ENCODE data around the gene CTSG.

The CTSG gene, protein sequence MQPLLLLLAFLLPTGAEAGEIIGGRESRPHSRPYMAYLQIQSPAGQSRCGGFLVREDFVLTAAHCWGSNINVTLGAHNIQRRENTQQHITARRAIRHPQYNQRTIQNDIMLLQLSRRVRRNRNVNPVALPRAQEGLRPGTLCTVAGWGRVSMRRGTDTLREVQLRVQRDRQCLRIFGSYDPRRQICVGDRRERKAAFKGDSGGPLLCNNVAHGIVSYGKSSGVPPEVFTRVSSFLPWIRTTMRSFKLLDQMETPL

DNA sequence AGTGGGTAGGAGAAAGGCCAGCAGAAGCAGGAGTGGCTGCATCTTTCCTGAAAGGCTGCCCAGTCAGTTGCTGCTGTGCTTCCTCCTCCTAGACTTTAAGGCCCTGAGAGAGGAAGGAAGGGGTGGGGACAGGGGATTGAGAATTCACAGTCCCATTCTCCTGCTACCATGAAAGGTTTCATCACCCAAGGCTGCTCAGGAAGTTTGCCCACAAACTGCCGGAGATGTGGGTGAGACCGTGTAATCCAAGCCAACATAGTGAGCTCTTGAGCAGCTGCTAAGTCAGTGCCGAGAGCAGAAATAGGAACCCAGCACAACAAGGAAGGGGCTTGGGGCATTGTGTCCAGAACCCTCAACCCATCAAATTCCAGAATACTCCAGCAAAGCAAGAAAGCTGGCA is at the start of gene CTSG:
TSS of gene CTSG (minus strand) at position 69 of the 400 bp plus-strand sequence. CDS start at position 42, 27 bp downstream.
- Histone ChIP-seq H3K36me3 (ENCODE audit: insufficient read depth, low read length) (no peaks in the 10 kb centered on the region), H3K27me3 (ENCODE audit: control insufficient read depth in 1 of 2, insufficient read depth in 2 of 2, low read length in 2 of 2) (no peaks in the 10 kb centered on the region), H3K9me3 (ENCODE audit: low read length) (no peaks in the 10 kb centered on the region), H3K4me3 (ENCODE audit: low read depth in 1 of 2, low read length in 2 of 2) (no peak within 1 kb of the TSS), H3K27ac (ENCODE audit: low read depth, low read length) (no peak within 1 kb of the TSS), H3K9ac (ENCODE audit: low read length) (no peak within 1 kb of the TSS), H3K4me1 (ENCODE audit: insufficient read depth, low read length) (no peaks in the 10 kb centered on the region)

DNA sequence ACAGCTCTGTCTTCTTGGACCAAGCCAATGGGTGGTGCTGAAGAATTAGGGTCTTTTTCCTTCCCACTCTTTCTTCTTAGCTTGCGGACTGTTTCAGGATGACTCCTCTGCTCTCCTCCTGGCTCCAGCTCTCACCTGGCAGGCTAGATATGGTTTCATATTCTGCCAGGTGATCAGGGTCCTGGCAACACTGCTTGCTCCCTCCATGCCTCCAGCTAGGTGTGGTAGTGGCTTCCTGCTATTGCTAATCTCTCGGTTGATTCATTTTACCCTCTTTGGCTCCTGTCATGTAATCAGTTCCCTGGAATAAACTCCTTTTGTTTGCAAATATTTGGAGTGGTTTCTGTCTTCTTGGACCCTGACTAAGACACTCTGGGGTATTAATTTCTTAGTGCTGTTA is 37.7 kb upstream of the CTSG start:
- H3K27me3 ChIP-seq (ENCODE audit: control insufficient read depth in 1 of 2, insufficient read depth in 2 of 2, low read length in 2 of 2), result no peaks in the 10 kb centered on the region
- no peaks in the 10 kb centered on the region for H3K4me1 ChIP-seq (ENCODE audit: insufficient read depth, low read length)
- no peaks in the 10 kb centered on the region for H3K36me3 ChIP-seq (ENCODE audit: insufficient read depth, low read length)
- H3K27ac ChIP-seq (ENCODE audit: low read depth, low read length), result no peak overlapping the region
- H3K4me3 ChIP-seq (ENCODE audit: low read depth in 1 of 2, low read length in 2 of 2), result no peak overlapping the region
- no peaks in the 10 kb centered on the region for H3K9me3 ChIP-seq (ENCODE audit: low read length)
- H3K9ac ChIP-seq (ENCODE audit: low read length), result no peak overlapping the region

DNA sequence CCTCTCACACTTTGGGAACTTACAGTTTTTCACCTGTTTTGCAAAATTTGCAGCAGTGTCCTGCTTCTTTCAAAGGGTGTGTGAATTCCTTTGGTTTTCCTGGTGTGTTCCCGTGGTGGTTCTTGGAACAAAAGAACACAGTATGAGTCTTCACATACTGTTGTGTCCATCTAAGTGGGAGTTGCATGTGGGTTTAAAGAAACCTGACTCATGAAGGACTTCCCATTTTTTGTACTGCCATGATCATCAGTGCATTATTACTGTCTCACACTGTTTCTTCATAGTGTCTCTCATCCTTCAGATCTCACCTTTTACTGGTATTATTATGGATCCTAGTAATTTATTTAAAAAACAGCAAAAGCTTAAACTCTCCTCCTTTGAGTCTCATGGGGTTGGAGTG is 37.2 kb upstream of the CTSG start:
- H3K27ac ChIP-seq (ENCODE audit: low read depth, low read length), result no peak overlapping the region
- H3K27me3 ChIP-seq (ENCODE audit: control insufficient read depth in 1 of 2, insufficient read depth in 2 of 2, low read length in 2 of 2), result no peaks in the 10 kb centered on the region
- H3K4me3 ChIP-seq (ENCODE audit: low read depth in 1 of 2, low read length in 2 of 2), result no peak overlapping the region
- no peak overlapping the region for H3K9ac ChIP-seq (ENCODE audit: low read length)
- H3K36me3 ChIP-seq (ENCODE audit: insufficient read depth, low read length), result no peaks in the 10 kb centered on the region
- H3K4me1 ChIP-seq (ENCODE audit: insufficient read depth, low read length), result no peaks in the 10 kb centered on the region
- no peaks in the 10 kb centered on the region for H3K9me3 ChIP-seq (ENCODE audit: low read length)

DNA sequence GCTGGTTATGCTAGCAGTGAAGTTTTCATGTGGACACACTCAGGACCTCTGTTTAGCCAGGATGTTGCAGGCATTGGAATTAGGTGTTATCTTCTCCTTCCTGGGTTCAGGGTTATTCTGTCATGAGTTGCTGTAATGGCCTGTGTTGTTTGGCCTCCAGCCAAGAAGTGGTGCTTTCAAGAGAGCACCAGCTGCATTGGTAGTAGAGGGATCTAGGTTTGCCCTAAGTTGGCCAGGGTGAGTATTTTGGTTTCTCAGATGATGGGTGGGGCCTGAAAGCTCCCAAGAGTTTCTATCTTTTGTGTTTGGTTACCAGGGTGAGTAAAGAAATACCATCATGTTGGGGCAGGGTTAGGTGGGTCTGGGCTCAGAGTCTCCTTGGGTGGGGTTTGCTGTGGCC is 36.1 kb upstream of the CTSG start:
- Histone ChIP-seq H3K27me3 (ENCODE audit: control insufficient read depth in 1 of 2, insufficient read depth in 2 of 2, low read length in 2 of 2) (no peaks in the 10 kb centered on the region), H3K36me3 (ENCODE audit: insufficient read depth, low read length) (no peaks in the 10 kb centered on the region), H3K4me1 (ENCODE audit: insufficient read depth, low read length) (no peaks in the 10 kb centered on the region), H3K27ac (ENCODE audit: low read depth, low read length) (no peak overlapping the region), H3K9ac (ENCODE audit: low read length) (no peak overlapping the region), H3K4me3 (ENCODE audit: low read depth in 1 of 2, low read length in 2 of 2) (no peak overlapping the region), H3K9me3 (ENCODE audit: low read length) (no peaks in the 10 kb centered on the region)

DNA sequence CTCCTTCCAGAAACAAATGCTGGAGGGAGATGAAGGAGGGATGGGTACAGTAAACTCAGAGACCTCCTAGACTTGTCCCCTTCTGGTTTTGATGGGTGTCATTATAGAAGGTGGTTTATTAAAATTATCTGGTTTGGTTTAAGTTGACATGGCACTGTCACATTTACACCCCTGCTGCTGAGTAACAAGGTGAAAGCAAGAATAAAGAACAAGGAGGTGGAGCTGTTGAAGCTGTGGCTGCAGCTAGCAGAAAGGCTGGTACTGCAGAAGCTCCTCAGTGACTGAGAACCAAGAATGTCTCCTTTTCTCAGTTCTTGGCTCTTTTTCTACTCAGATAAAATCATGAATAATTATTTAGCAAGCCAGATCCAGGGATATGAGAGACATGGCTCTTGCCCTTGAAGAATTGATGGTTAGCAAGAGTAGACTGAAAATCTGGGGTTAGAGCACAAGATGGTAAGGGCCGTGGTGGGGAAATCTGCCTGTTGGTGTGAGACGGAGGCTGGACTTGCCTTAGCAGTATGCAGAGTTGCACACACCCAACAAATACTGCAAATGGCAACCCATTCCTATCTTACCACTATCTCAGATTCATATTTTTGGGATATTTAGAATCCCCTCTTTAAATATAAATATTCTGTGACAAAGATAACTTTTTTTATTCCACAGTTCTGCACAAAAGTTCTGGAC is 33.8 kb upstream of the CTSG start, which contains the start of gene GZMH:
TSS of gene GZMH (minus strand) at position 31 of the 690 bp plus-strand sequence. CDS start 72 bp downstream, outside the sequence.
- no peak within 1 kb of the TSS for H3K9ac ChIP-seq (ENCODE audit: low read length)
- no peaks in the 10 kb centered on the region for H3K4me1 ChIP-seq (ENCODE audit: insufficient read depth, low read length)
- H3K36me3 ChIP-seq (ENCODE audit: insufficient read depth, low read length), result no peaks in the 10 kb centered on the region
- no peak within 1 kb of the TSS for H3K27ac ChIP-seq (ENCODE audit: low read depth, low read length)
- H3K9me3 ChIP-seq (ENCODE audit: low read length), result no peaks in the 10 kb centered on the region
- H3K4me3 ChIP-seq (ENCODE audit: low read depth in 1 of 2, low read length in 2 of 2), result no peak within 1 kb of the TSS
- H3K27me3 ChIP-seq (ENCODE audit: control insufficient read depth in 1 of 2, insufficient read depth in 2 of 2, low read length in 2 of 2), result no peaks in the 10 kb centered on the region

DNA sequence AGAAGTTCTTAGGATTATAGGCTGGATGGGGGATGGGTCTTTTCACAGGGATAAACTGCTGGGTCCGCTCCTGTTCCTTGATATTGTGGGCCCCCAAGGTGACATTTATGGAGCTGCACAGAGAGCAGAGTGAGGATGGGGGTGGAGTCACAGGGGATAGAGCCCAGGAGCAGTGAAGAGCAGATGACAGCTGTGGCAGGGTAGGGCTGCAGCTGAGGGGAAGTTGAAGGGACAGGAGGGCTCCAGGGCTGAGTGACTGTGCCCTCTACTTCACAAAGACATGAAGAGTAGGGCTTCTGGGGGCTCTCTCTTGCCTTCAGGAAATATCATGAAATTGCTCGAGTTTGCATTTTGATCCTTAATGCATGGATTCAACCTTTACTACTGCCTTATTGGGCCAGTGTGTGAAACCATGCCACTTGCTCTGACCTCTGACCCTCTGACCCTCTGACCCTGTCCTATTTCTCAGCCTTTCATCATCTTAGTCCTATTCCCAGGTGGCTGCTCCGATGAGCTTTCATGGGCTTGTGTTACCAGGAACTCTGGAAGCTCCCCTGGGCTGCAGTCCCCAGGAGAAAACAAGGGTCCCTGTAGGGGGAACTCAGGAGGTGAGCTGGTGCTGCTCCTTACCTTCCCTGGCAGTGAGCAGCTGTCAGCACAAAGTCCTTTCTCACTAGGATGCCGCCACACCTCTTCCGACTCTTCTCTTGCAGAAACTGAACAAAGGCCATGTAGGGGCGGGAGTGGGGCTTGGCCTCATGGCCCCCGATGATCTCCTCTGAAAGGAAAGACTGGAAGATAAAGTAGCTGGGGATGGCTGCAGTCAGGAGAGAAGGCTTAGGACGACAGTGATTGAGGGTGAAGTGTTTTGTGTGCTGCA is 31.8 kb upstream of the CTSG start:
- Histone ChIP-seq H3K9ac (ENCODE audit: low read length) (no peak overlapping the region), H3K4me3 (ENCODE audit: low read depth in 1 of 2, low read length in 2 of 2) (no peak overlapping the region), H3K27ac (ENCODE audit: low read depth, low read length) (no peak overlapping the region), H3K9me3 (ENCODE audit: low read length) (no peaks in the 10 kb centered on the region), H3K27me3 (ENCODE audit: control insufficient read depth in 1 of 2, insufficient read depth in 2 of 2, low read length in 2 of 2) (no peaks in the 10 kb centered on the region), H3K4me1 (ENCODE audit: insufficient read depth, low read length) (no peaks in the 10 kb centered on the region), H3K36me3 (ENCODE audit: insufficient read depth, low read length) (no peaks in the 10 kb centered on the region)

DNA sequence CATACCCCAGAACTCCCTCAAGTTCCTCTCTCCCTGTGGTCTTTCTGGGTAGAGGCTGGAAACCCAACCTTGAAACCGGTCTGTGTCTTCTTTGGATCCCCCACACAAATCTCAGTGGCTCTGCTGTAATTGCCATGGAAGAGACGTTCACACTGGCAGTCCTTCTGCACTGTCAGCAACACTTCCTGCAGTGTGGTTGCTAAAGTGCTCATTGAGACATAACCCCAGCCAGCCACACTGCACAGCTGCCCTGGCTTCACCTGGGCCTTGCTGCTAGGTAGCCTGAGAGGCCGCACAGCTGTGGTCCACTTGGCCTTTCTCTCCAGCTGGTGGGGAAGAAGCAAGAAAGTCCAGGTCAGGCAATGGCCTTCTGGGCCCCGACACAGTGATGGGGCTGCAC is 31.0 kb upstream of the CTSG start:
- H3K27me3 ChIP-seq (ENCODE audit: control insufficient read depth in 1 of 2, insufficient read depth in 2 of 2, low read length in 2 of 2), result no peaks in the 10 kb centered on the region
- H3K36me3 ChIP-seq (ENCODE audit: insufficient read depth, low read length), result no peaks in the 10 kb centered on the region
- no peaks in the 10 kb centered on the region for H3K4me1 ChIP-seq (ENCODE audit: insufficient read depth, low read length)
- no peak overlapping the region for H3K27ac ChIP-seq (ENCODE audit: low read depth, low read length)
- no peak overlapping the region for H3K4me3 ChIP-seq (ENCODE audit: low read depth in 1 of 2, low read length in 2 of 2)
- no peak overlapping the region for H3K9ac ChIP-seq (ENCODE audit: low read length)
- no peaks in the 10 kb centered on the region for H3K9me3 ChIP-seq (ENCODE audit: low read length)

DNA sequence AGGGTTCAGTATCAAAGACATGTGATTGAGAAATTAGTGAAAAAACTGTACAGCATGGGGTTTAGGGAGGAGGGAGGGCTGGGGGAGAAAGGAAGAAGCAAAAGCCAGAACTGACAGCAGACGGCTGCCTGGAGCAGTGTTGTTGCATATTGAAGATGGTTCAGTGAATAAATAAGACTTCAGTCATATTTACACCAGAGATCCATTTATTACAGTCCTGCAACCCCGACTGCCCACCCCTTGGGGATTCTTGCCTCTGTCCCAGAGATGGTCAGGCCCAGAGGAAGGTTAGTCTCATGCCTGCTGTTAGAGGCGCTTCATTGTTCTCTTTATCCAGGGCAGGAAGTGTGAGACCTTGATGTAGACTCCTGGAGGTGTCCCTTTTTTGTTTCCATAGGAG is 30.2 kb upstream of the CTSG start:
- H3K36me3 ChIP-seq (ENCODE audit: insufficient read depth, low read length), result no peaks in the 10 kb centered on the region
- H3K27ac ChIP-seq (ENCODE audit: low read depth, low read length), result no peak overlapping the region

DNA sequence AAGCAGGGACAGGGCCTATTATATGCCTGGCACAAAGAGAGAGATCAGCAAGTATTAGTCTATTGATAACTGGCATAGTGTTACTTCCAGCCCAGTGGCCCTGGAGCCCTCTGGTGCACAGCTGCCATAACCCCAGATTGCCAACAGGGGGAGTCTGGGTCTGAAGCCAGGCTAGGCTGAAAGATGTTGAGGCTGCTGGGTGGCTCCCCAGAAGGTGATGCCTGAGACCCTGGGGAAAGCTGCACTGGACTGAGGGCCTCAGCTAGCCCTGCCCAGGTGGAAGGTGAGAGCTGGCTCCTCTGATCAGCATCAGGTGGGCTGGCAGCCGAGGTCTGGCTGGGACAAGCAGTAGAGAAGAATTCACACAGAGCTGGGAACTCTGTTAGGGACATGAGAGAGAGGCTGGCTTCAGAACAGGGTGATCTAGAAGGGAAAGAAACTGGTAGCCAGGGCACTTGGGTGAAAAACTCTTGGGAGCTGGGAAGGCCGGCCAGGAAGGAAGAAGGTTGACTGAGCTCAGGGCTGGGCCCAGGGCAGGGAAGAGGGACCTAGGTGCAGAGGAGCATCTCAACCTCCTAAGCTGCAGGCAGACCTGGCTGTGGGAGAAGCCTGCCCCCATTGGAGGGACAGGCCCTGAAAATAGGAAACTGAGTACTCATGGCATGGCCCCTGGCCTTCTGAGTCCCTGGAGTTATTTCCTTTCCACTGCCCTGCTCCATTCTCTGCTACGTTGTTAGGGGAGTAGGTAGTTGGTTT is 29.6 kb upstream of the CTSG start:
- Histone ChIP-seq H3K27ac (ENCODE audit: low read depth, low read length) (no peak overlapping the region), H3K36me3 (ENCODE audit: insufficient read depth, low read length) (no peaks in the 10 kb centered on the region), H3K4me3 (ENCODE audit: low read depth in 1 of 2, low read length in 2 of 2) (no peak overlapping the region), H3K4me1 (ENCODE audit: insufficient read depth, low read length) (no peaks in the 10 kb centered on the region), H3K27me3 (ENCODE audit: control insufficient read depth in 1 of 2, insufficient read depth in 2 of 2, low read length in 2 of 2) (no peaks in the 10 kb centered on the region), H3K9ac (ENCODE audit: low read length) (no peak overlapping the region), H3K9me3 (ENCODE audit: low read length) (no peaks in the 10 kb centered on the region)

More for the DNA sequence above, 30.2 kb upstream of the CTSG start:
- Histone ChIP-seq H3K4me1 (ENCODE audit: insufficient read depth, low read length) (no peaks in the 10 kb centered on the region), H3K4me3 (ENCODE audit: low read depth in 1 of 2, low read length in 2 of 2) (no peak overlapping the region), H3K9me3 (ENCODE audit: low read length) (no peaks in the 10 kb centered on the region), H3K9ac (ENCODE audit: low read length) (no peak overlapping the region), H3K27me3 (ENCODE audit: control insufficient read depth in 1 of 2, insufficient read depth in 2 of 2, low read length in 2 of 2) (no peaks in the 10 kb centered on the region)

DNA sequence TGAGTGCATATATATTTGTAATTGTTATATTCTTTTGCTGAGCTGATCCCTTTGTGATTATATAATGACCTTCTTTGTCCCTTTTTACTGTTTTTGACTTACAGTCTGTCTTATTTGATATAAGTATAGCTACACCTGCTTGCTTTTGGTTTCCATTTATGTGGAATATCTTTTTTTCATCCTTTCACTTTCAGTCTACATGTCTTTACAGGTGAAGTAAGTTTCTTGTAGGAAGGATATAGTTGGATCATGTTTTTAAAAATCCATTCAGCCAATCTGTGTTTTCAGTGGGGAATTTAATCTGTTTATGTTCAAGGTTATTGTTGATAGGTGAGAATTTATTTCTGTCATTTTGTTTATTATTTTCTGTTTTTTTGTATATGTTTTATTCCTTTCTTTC is 21.4 kb upstream of the CTSG start:
- no peaks in the 10 kb centered on the region for H3K27me3 ChIP-seq (ENCODE audit: control insufficient read depth in 1 of 2, insufficient read depth in 2 of 2, low read length in 2 of 2)

More for the DNA sequence above, 21.4 kb upstream of the CTSG start:
- Histone ChIP-seq H3K36me3 (ENCODE audit: insufficient read depth, low read length) (no peaks in the 10 kb centered on the region), H3K9me3 (ENCODE audit: low read length) (no peaks in the 10 kb centered on the region), H3K27ac (ENCODE audit: low read depth, low read length) (no peak overlapping the region), H3K4me3 (ENCODE audit: low read depth in 1 of 2, low read length in 2 of 2) (no peak overlapping the region), H3K9ac (ENCODE audit: low read length) (no peak overlapping the region), H3K4me1 (ENCODE audit: insufficient read depth, low read length) (no peaks in the 10 kb centered on the region)

All from muscle layer of colon (tissue), 2 donors.